Thoracic aorta (tissue), 2 donors: Measurements from ENCODE around the gene TPBGL. TPM values are rescaled to one million over a fixed set of nuclear protein-coding genes. Genes with fewer than 3 reads are reported as not detected.

Experiments used
- ATAC-seq: fragments of 150-250 bp; one replicate; pipeline ENCODE4 v1.8.0; 2017; ENCODE audit warnings: low read depth; ENCODE audit not compliant: insufficient number of reproducible peaks, low FRiP score
- DNase-seq: peaks from one replicate; pipeline ENCODE4 v3.0.0-alpha.2; 2020; ENCODE audit warnings: low spot score
- H3K27ac ChIP-seq, 2 donors: fragments of 200-600 bp; sonication (generic); 1 replicate in 1 of 2; 2 replicates in 1 of 2; pipeline ENCODE4 v1.5.1; 2016; ENCODE audit warnings: mild to moderate bottlenecking in 2 of 2, moderate library complexity in 2 of 2
- H3K27me3 ChIP-seq: fragments of 200-600 bp; sonication (generic); replicated peaks from 2 replicates; pipeline ENCODE4 v1.6.0; 2016; ENCODE audit warnings: mild to moderate bottlenecking; ENCODE audit not compliant: insufficient read depth
- H3K36me3 ChIP-seq: fragments of 200-600 bp; sonication (generic); one replicate; pipeline ENCODE4 v1.5.1; 2016
- H3K4me1 ChIP-seq, 2 donors: fragments of 200-600 bp; sonication (generic); 1 replicate in 1 of 2; 2 replicates in 1 of 2; pipeline versions ENCODE4 v1.5.1 to v1.6.0; 2016; ENCODE audit warnings: low read depth in 2 of 2, mild to moderate bottlenecking in 1 of 2; ENCODE audit not compliant: control insufficient read depth in 1 of 2
- H3K4me3 ChIP-seq: fragments of 200-600 bp; sonication (generic); 2 replicates; pipeline ENCODE4 v1.5.1; 2016; ENCODE audit warnings: mild to moderate bottlenecking
- H3K9me3 ChIP-seq: fragments of 200-600 bp; sonication (generic); 2 replicates; pipeline ENCODE4 v1.5.1; 2016
- CTCF ChIP-seq: fragments of 200-600 bp; sonication (generic); IDR thresholded peaks from one replicate; pipeline ENCODE4 v1.5.1; 2019; ENCODE audit warnings: antibody characterized with exemption
- total RNA-seq, 2 donors: library from RNA; depleted of rRNA; stranded (reverse); fragments of >200 nt; gene quantifications; one replicate each; pipeline versions ENCODE4 v1.1.0 to v1.2.3, GENCODE V29; 2016

TPBGL gene
- total RNA-seq, 2 donors from 2014 or later = 0.21 TPM; not detected in 1

GRCh38 chr11:75275581-75275980 lies 35.0 kb downstream of the TPBGL start:
- Histone ChIP-seq H3K4me3 (no peak overlapping the region), H3K9me3 (no peaks in the 10 kb centered on the region), H3K36me3 (no peaks in the 10 kb centered on the region), H3K4me1 (peaks cover 0 to 5% of the 10 kb centered on the region in 2 donors), H3K27me3 (no peaks in the 10 kb centered on the region), H3K27ac (no peak overlapping the region)
- no peak for TF ChIP-seq CTCF
- DNase-seq (no peak), ATAC-seq (no peak)

DNA sequence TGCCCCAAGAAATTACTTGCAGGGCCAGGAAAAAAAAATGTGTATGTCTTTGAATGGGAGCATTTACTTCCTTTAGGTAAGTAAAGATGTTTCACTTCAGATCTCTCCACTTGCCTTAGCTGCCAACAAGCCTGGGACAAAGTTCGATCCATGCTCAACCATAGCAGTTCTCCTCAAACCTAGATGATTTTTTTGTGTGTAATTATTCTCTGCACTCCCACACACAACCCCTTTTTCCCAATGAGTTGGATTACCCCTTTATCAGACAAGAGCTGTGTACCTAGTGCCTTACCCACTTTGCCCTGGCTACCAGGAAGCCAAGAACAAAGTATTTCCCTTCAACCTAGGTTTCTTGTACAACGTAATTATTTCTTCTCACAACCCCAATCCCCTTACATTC lies 35.6 kb downstream of the TPBGL start:
- DNase-seq (no peak), ATAC-seq (no peak)
- Histone ChIP-seq H3K36me3 (no peaks in the 10 kb centered on the region), H3K27me3 (no peaks in the 10 kb centered on the region), H3K4me3 (no peak overlapping the region), H3K27ac (no peak overlapping the region), H3K4me1 (peaks cover 0 to 5% of the 10 kb centered on the region in 2 donors), H3K9me3 (no peaks in the 10 kb centered on the region)
- TF ChIP-seq CTCF = no peak

- DNase-seq = no peak
- H3K36me3 ChIP-seq = no peaks in the 10 kb centered on the region
- no peak for TF ChIP-seq CTCF
These were observed 36.1 kb downstream of the TPBGL start for GRCh38 chr11:75276686-75277085.

DNA sequence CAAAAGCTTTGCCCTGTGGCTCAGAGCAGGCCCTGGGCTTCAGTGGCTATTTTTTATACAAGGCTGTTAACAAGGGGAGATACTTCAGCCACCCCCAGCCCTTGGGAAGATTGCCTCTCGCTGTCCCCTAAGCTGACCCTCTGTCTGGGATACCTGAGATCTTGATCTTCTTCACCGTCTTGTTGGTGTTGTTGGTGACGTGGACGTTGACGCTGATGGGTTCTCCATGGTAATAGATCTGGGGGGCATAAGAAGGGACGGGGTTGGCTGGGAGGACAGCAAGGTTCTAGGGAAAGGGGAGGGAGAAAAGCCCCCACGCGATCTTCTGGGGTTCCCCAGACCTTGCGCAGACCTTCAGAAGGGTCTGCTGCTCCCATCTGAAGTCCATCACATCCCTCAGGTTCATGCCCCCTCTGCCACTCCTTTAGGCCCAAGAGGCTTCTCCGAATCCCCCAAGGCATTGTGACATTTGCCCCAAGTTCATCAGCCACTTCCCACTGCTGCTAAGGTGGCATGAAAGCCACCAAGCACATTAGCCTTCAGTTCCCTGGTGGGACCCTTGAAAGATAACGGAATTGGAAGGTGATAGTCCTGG lies 36.7 kb downstream of the TPBGL start:
- H3K4me3 ChIP-seq = no peak overlapping the region
- H3K36me3 ChIP-seq = no peaks in the 10 kb centered on the region
- no peak for ATAC-seq
- no peaks in the 10 kb centered on the region for H3K27me3 ChIP-seq
- H3K9me3 ChIP-seq = no peaks in the 10 kb centered on the region
- peaks cover 0 to 5% of the 10 kb centered on the region in 2 donors for H3K4me1 ChIP-seq
- no peak for DNase-seq
- no peak for TF ChIP-seq CTCF
- no peak overlapping the region for H3K27ac ChIP-seq

More at GRCh38 chr11:75276686-75277085, 36.1 kb downstream of the TPBGL start:
- Histone ChIP-seq H3K4me1 (peaks cover 0 to 5% of the 10 kb centered on the region in 2 donors), H3K9me3 (no peaks in the 10 kb centered on the region), H3K27ac (no peak overlapping the region), H3K27me3 (no peaks in the 10 kb centered on the region), H3K4me3 (no peak overlapping the region)
- no peak for ATAC-seq

GRCh38 chr11:75277991-75278790 lies 37.6 kb downstream of the TPBGL start:
- Histone ChIP-seq H3K4me1 (peaks cover 0 to 5% of the 10 kb centered on the region in 2 donors), H3K9me3 (no peaks in the 10 kb centered on the region), H3K27ac (no peak overlapping the region), H3K27me3 (no peaks in the 10 kb centered on the region), H3K36me3 (no peaks in the 10 kb centered on the region), H3K4me3 (no peak overlapping the region)
- DNase-seq (no peak), ATAC-seq (no peak)
- no peak for TF ChIP-seq CTCF
